ENCODE measurements around the gene MC3R.

Gene MC3R

DNA sequence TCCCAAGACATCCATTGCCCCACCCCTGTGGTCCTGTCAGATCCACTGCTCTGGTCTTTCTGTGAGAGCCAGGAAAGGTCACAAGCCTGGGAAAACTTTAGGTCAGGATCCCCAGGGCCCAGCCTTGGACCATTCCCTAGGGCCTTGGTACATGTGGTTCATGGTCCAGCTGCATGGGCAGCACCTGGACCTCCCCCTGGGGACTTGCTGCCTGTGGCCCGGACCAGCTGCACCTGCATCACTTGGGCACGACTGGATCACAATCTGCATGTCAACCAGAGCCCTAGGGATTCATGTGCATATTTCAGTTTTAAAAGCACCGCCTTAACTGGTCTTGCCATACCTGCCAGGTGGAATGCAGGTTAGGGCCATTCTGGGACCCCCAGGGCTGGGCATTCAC lies 44.3 kb upstream of the MC3R start:
- Histone ChIP-seq H3K4me3 (replicated peaks; ENCODE audit: insufficient read depth, low read length) (no peak overlapping the region), H3K27me3 (ENCODE audit: insufficient read depth, poor library complexity, severe bottlenecking) (no peaks in the 10 kb centered on the region), H3K27ac (replicated peaks) (no peak overlapping the region)
- TF ChIP-seq, protein P1, sequence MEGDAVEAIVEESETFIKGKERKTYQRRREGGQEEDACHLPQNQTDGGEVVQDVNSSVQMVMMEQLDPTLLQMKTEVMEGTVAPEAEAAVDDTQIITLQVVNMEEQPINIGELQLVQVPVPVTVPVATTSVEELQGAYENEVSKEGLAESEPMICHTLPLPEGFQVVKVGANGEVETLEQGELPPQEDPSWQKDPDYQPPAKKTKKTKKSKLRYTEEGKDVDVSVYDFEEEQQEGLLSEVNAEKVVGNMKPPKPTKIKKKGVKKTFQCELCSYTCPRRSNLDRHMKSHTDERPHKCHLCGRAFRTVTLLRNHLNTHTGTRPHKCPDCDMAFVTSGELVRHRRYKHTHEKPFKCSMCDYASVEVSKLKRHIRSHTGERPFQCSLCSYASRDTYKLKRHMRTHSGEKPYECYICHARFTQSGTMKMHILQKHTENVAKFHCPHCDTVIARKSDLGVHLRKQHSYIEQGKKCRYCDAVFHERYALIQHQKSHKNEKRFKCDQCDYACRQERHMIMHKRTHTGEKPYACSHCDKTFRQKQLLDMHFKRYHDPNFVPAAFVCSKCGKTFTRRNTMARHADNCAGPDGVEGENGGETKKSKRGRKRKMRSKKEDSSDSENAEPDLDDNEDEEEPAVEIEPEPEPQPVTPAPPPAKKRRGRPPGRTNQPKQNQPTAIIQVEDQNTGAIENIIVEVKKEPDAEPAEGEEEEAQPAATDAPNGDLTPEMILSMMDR (IDR thresholded peaks at IDR 0.05; ENCODE audit: insufficient read depth, low read length): no peak
- TF ChIP-seq REST (IDR thresholded peaks at IDR 0.05; ENCODE audit: insufficient replicate concordance, low read depth) (no peak), SPI1 (IDR thresholded peaks at IDR 0.05; ENCODE audit: borderline replicate concordance, low read depth) (no peak), POLR2AphosphoS5 (IDR thresholded peaks at IDR 0.05; ENCODE audit: low read depth) (no peak), GABPA (IDR thresholded peaks at IDR 0.05; ENCODE audit: low read depth) (no peak)
- DNase-seq (ENCODE audit: low read depth in 1 of 2, low spot score in 1 of 2): no peak

GRCh38 chr20:56205346-56205745 lies 43.2 kb upstream of the MC3R start:
- DNase-seq (ENCODE audit: low read depth in 1 of 2, low spot score in 1 of 2): no peak

DNA sequence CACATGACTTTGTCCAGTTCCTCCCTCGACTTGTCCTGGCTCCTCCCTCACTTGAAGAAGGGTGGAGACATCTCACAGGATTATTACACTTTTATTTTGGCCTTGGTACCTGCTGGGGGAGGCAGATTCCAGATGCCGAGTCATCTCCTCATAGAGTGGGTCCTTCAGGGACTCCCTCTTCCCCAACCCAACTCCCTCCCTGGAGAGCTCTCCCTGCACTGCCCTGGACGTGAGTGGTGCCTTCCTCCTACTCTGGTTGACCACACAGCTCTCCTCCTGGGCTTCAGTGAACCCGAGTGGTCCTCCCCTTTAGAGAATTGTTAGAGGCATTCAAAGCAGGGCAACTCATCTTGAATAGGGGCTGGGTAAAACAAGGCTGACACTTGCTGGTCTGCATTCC lies 40.9 kb upstream of the MC3R start:
- Histone ChIP-seq H3K27me3 (ENCODE audit: insufficient read depth, poor library complexity, severe bottlenecking) (no peaks in the 10 kb centered on the region), H3K4me3 (replicated peaks; ENCODE audit: insufficient read depth, low read length) (no peak overlapping the region), H3K27ac (replicated peaks) (no peak overlapping the region)
- DNase-seq (ENCODE audit: low read depth in 1 of 2, low spot score in 1 of 2): no peak
- no peak for TF ChIP-seq POLR2AphosphoS5 (IDR thresholded peaks at IDR 0.05; ENCODE audit: low read depth)
- no peak for TF ChIP-seq REST (IDR thresholded peaks at IDR 0.05; ENCODE audit: insufficient replicate concordance, low read depth)
- no peak for TF ChIP-seq GABPA (IDR thresholded peaks at IDR 0.05; ENCODE audit: low read depth)
- no peak for TF ChIP-seq SPI1 (IDR thresholded peaks at IDR 0.05; ENCODE audit: borderline replicate concordance, low read depth)
- TF ChIP-seq, protein P1 (IDR thresholded peaks at IDR 0.05; ENCODE audit: insufficient read depth, low read length): no peak

More at GRCh38 chr20:56205346-56205745, 43.2 kb upstream of the MC3R start:
- Histone ChIP-seq H3K27ac (replicated peaks) (no peak overlapping the region), H3K27me3 (ENCODE audit: insufficient read depth, poor library complexity, severe bottlenecking) (no peaks in the 10 kb centered on the region), H3K4me3 (replicated peaks; ENCODE audit: insufficient read depth, low read length) (no peak overlapping the region)
- no peak for TF ChIP-seq REST (IDR thresholded peaks at IDR 0.05; ENCODE audit: insufficient replicate concordance, low read depth)
- no peak for TF ChIP-seq POLR2AphosphoS5 (IDR thresholded peaks at IDR 0.05; ENCODE audit: low read depth)
- TF ChIP-seq SPI1 (IDR thresholded peaks at IDR 0.05; ENCODE audit: borderline replicate concordance, low read depth): no peak
- TF ChIP-seq, protein P1 (IDR thresholded peaks at IDR 0.05; ENCODE audit: insufficient read depth, low read length): no peak
- TF ChIP-seq GABPA (IDR thresholded peaks at IDR 0.05; ENCODE audit: low read depth): no peak
